Mucosa of rectum (tissue), 2 donors: ENCODE results near the gene ADAMTS14.

Experiments used
- H3K27ac ChIP-seq, 2 donors: one replicate each; pipeline ENCODE4 v1.7.0; 2013; ENCODE audit warnings: inconsistent platforms in 2 of 2, low read depth in 2 of 2, low read length in 2 of 2
- H3K27me3 ChIP-seq, 2 donors: one replicate each; pipeline ENCODE4 v1.7.0; 2013; ENCODE audit warnings: low read length in 2 of 2; ENCODE audit not compliant: control insufficient read depth in 2 of 2, insufficient read depth in 2 of 2
- H3K36me3 ChIP-seq, 2 donors: one replicate each; pipeline ENCODE4 v1.7.0; 2013; ENCODE audit warnings: low read length in 2 of 2; ENCODE audit not compliant: control insufficient read depth in 2 of 2, insufficient read depth in 2 of 2
- H3K4me1 ChIP-seq, 2 donors: one replicate each; pipeline ENCODE4 v1.7.0; 2013; ENCODE audit warnings: low read length in 2 of 2, mild to moderate bottlenecking in 1 of 2; ENCODE audit not compliant: control insufficient read depth in 2 of 2, insufficient read depth in 2 of 2
- H3K4me3 ChIP-seq, 2 donors: one replicate each; pipeline ENCODE4 v1.7.0; 2013; ENCODE audit warnings: low read length in 2 of 2
- H3K9ac ChIP-seq, 2 donors: one replicate each; pipeline ENCODE4 v1.7.0; 2013; ENCODE audit warnings: low read length in 2 of 2, low read depth in 1 of 2, mild to moderate bottlenecking in 1 of 2
- H3K9me3 ChIP-seq, 2 donors: one replicate each; pipeline ENCODE4 v1.7.0; 2013; ENCODE audit warnings: low read length in 2 of 2; ENCODE audit not compliant: control insufficient read depth in 2 of 2
- donor health status: healthy.
- donor health status: Normal muscosa, but diverticular disease.

ADAMTS14 gene

DNA sequence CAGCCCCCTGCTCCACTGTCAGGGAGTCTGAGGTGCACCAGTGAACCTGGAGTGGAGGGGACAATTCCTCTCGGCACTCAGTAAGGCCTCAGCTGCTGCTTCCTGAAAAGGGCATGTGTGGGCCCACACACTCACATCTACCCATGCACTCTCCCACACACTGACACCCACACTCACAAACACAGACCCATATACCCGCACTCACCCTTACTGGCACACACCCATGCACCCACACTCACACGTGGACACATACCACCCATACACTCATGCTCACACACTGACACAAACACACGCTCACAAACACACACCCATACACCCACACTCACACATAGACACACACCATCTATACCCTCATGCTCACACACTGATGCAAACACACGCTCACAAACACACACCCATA lies 31.9 kb downstream of the ADAMTS14 start:
- Histone ChIP-seq H3K4me3 (no peak overlapping the region), H3K36me3 (no peaks in the 10 kb centered on the region), H3K27me3 (no peaks in the 10 kb centered on the region), H3K9me3 (no peaks in the 10 kb centered on the region), H3K9ac (no peak overlapping the region), H3K4me1 (no peaks in the 10 kb centered on the region), H3K27ac (no peak overlapping the region)

DNA sequence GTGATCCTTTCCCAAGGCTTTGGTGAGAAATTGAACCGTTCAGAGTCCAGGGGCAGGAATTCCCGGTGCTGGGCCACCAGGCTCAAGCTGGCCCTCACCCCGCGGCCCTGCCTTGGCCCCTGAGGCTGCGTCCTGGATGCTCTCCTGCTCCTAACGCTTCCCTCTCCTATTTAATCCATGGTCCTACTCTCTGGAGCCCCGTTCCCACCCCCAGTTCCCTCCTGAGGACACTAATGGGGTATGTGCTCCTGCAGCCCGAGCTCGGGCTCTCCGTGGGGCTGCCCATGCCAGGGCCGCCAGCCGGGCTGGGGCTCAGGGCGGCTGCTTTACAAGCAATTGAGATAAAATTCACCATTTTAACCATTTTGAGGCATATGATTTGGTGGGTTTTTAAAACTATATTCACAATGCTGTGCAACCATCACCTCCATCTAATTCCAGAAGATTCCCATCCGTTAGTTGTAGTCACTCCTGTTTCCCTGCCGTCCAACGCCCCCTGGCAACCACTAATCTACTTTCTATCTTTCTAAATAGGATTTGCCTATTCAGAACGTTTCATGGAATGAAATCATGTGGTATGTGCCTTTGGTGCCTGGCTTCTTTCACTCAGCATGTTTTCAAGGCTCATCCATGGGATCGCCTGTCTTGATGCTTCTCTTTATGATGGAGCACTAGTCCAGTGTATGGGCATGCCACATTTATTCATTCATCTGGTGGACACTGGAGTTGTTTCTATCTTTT lies 33.0 kb downstream of the ADAMTS14 start:
- Histone ChIP-seq H3K27ac (no peak overlapping the region), H3K9me3 (no peaks in the 10 kb centered on the region), H3K9ac (no peak overlapping the region), H3K4me1 (no peaks in the 10 kb centered on the region), H3K27me3 (no peaks in the 10 kb centered on the region), H3K4me3 (no peak overlapping the region), H3K36me3 (no peaks in the 10 kb centered on the region)

DNA sequence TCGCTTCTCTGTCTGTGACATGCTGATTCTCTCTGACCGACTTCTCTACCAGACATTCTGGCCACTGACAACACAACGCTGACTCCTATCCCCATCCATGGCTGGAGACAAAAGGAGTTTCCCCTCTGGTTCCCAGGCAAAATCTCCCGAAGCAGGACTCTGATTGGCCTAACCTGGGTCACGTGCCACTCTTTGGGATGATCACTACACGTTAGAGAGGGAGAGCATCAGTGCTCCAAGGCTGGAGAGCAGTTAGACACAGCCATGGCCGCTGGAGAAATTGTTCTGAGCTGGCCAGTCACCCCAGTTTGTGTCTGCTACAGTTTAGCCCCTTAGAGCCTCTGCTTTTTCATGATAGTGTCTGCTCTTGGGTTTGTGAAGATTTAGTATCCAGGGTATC lies 38.9 kb downstream of the ADAMTS14 start:
- no peaks in the 10 kb centered on the region for H3K9me3 ChIP-seq
- H3K4me1 ChIP-seq = peaks cover 3% of the 10 kb centered on the region in 2 donors
- no peak overlapping the region for H3K27ac ChIP-seq
- H3K4me3 ChIP-seq = no peak overlapping the region
- H3K27me3 ChIP-seq = no peaks in the 10 kb centered on the region
- no peaks in the 10 kb centered on the region for H3K36me3 ChIP-seq
- H3K9ac ChIP-seq = no peak overlapping the region

DNA sequence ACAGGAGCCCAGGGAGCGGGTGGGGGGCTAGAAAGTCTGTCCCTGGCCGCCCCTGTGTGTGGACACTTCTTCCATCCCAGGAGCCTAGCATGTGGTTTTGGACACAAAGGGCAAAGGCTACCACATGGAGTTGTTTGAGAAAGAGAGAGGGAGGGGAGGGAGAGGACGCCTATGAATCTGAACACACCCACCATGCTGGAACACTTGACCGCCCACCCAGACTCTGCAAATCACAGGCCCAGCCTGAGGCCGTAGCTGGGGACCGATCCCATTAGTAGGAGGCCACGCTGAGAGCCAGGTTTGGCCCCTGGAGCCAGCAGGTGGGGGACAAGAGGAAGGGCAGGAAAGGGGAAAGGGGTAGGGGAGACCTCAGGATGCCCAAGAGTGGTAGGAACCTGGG lies 39.6 kb downstream of the ADAMTS14 start:
- Histone ChIP-seq H3K4me3 (no peak overlapping the region), H3K27ac (no peak overlapping the region), H3K9me3 (no peaks in the 10 kb centered on the region), H3K9ac (no peak overlapping the region), H3K27me3 (no peaks in the 10 kb centered on the region), H3K36me3 (no peaks in the 10 kb centered on the region), H3K4me1 (peaks cover 3% of the 10 kb centered on the region in 2 donors)

DNA sequence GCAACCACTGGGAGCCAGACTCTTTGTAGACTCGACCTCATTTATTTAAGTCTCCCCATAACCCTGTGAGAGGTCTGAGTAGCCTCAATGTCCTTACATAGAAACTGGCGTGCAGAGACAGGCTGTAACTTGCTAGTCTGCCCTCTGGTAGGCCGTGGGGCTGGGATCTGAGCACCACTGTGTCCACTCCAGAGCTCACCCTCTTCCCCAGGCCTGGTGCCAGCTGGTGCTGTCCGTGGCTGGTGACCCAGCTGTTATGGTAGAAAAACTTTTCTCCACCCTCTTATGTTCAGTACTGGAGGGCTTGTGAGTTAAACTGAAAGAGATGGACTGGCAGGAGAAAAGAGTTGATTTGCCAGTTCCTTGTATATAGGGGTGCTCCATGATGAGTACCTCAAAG lies 41.9 kb downstream of the ADAMTS14 start:
- Histone ChIP-seq H3K9me3 (no peaks in the 10 kb centered on the region), H3K4me3 (no peak overlapping the region), H3K27ac (no peak overlapping the region), H3K27me3 (no peaks in the 10 kb centered on the region), H3K36me3 (no peaks in the 10 kb centered on the region), H3K4me1 (peaks cover 3% of the 10 kb centered on the region in 2 donors), H3K9ac (no peak overlapping the region)

DNA sequence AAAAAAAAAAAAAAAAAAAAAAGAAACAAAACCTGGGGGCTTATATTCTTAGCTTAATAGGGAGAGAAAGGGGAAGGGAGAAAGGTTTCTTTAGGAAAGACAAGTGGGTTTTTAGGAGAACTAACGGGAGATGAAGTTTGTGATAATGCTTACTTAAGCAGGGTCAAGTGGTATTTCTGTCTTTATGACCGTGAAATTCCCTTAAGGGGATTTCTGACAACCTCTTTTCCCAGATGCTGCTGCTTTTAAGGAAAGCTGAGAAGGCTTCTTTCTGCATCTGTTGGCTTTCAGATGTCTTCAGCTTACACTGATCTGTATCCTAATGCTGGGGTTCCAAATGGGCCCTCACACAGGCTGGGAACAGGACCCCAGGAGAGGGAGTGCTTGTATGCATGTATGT lies 42.6 kb downstream of the ADAMTS14 start:
- H3K9ac ChIP-seq = no peak overlapping the region
- H3K27me3 ChIP-seq = no peaks in the 10 kb centered on the region
- H3K36me3 ChIP-seq = no peaks in the 10 kb centered on the region
- H3K4me3 ChIP-seq = no peak overlapping the region
- H3K9me3 ChIP-seq = no peaks in the 10 kb centered on the region
- H3K4me1 ChIP-seq = peaks cover 3% of the 10 kb centered on the region in 2 donors
- no peak overlapping the region for H3K27ac ChIP-seq

DNA sequence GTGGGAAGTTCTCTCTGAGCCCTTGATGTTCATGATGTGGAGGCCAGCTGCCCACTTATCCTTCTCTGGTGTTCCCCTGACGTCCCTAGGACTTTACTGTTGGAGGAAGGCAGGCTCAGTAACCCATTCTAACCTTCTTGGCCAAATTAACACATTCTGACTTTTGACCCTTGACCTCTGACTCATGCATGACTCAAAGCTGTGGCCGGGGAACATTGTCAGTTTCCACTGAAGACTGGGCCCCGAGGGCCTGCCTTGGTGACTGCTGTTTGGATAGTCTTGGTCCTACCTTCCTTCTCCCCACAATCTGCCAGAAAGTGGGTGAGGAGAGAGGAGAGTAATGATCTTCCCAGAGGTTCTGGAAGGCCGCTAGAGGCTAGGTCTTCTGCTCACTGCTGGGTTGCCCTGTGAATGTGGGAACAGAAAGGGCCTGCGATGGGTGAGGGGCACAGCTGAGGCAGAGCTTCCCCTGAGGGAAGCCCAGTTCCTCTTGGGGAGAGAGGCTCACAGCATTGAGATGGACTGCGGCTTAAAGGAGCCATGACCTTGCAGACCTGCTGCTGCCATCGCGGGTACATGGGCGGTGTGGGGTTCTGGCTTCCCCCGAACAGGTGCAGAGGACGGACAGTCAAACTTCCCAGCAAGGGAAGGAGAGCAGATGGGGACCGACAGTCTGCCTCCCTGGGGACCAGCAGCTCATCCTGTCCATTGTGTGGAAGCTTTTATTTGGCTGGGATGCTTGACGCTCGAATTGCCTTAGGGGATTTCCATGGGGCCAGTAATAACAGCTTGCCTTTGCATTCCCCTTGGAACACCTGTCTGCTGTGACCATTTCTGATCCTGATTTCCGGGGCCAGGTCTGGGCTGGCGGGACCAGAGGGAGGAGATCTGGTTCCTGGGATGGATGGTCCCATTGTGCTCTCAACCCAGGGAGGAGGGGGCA lies 43.8 kb downstream of the ADAMTS14 start:
- H3K36me3 ChIP-seq = no peaks in the 10 kb centered on the region
- no peak overlapping the region for H3K27ac ChIP-seq
- no peak overlapping the region for H3K9ac ChIP-seq
- H3K4me1 ChIP-seq = peaks cover 3% of the 10 kb centered on the region in 2 donors
- no peaks in the 10 kb centered on the region for H3K9me3 ChIP-seq
- H3K4me3 ChIP-seq = no peak overlapping the region
- no peaks in the 10 kb centered on the region for H3K27me3 ChIP-seq

DNA sequence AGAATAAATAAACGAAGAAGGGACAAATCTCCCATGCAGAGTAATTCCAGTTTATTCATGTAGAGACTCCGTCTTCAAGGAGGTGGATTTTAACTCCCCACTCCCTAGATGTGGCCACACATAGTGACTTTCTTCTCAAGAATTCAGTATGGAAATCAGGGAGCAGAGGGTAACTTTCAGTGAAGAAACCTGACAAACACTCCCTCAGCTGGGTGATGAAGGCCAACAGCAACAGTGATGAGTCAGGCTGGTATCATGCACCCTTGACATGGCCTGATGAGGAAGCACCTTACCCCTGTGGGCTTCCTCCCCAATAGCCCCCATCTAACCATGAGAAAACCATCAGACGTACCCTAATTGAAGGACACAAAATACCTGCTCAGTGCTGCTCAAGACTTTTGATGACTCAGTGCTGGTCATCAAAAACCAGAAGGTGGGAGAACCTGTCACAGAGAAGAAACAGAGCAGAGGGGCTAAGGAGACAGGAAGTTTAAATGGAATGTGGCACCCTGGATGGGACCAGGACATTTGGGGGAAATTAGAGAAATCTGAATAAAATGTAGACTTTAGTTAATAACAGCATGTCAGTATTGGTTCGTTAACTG lies 50.6 kb downstream of the ADAMTS14 start:
- no peak overlapping the region for H3K9ac ChIP-seq
- H3K9me3 ChIP-seq = no peaks in the 10 kb centered on the region
- H3K27ac ChIP-seq = no peak overlapping the region
- H3K4me3 ChIP-seq = no peak overlapping the region
- no peaks in the 10 kb centered on the region for H3K4me1 ChIP-seq
- H3K27me3 ChIP-seq = no peaks in the 10 kb centered on the region
- no peaks in the 10 kb centered on the region for H3K36me3 ChIP-seq

DNA sequence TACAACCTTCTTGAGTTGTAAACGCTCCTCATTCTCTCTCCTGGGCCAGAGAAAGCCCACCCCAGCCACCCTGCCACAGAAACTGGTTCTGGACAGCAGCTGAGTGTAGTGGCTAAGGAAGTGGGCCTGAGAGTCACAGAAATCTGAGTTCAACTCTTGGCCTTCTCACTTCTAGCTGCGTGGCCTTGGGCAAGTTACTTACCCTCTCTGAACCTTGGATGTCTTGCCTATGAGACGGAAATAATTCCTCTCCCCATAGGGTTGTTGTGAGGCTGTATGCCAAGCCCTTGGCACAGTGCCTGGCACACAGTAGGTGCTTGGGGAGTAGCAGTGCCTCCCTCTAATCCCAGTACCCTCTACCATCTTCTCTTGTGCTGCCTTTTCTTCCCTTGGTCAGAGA lies 51.5 kb downstream of the ADAMTS14 start:
- H3K27ac ChIP-seq = no peak overlapping the region
- no peak overlapping the region for H3K9ac ChIP-seq
- H3K36me3 ChIP-seq = no peaks in the 10 kb centered on the region
- H3K4me1 ChIP-seq = no peaks in the 10 kb centered on the region
- no peak overlapping the region for H3K4me3 ChIP-seq
- H3K9me3 ChIP-seq = no peaks in the 10 kb centered on the region
- H3K27me3 ChIP-seq = no peaks in the 10 kb centered on the region

DNA sequence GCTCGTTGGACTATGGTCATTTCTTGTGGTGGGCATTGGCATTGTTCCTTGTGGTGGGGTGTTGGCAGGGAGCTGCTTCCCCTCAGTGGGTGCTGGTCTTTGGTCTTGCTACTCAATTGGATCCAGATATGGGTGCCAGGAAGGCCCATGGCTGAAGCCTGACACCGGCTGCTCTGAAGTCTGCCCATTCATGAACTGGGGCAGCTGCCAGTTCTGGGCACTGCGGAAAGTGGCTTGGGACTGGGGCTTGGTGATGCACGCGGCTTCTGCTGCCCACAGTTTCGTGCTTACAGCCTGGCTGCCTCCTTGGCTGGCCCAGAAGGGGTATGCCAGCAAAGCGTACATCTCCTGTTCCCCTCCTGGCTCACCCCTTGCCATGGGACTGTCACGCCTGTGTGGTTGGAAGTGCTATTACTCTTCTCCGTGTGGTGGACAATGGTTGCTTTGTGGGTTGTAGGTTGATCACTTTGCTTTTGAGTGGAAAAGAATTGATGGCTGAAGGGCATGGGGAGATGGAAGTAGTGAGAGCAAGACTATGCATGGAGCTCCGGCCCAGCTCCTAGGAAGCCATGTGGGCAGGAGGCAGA lies 54.7 kb downstream of the ADAMTS14 start:
- no peaks in the 10 kb centered on the region for H3K36me3 ChIP-seq
- H3K9ac ChIP-seq = no peak overlapping the region
- no peaks in the 10 kb centered on the region for H3K27me3 ChIP-seq
- H3K4me1 ChIP-seq = no peaks in the 10 kb centered on the region
- H3K4me3 ChIP-seq = no peak overlapping the region
- H3K27ac ChIP-seq = no peak overlapping the region
- H3K9me3 ChIP-seq = no peaks in the 10 kb centered on the region
